SU-DHL-6 (cell line): ENCODE measurements around the gene TMEM18.

Experiments used
- H2AFZ ChIP-seq: fragments of 200-600 bp; sonication (generic); 2 replicates; pipeline ENCODE4 v1.6.1; 2014; ENCODE audit warnings: low read depth, mild to moderate bottlenecking, moderate library complexity, mixed read lengths, antibody characterized with exemption, low read length; ENCODE audit not compliant: severe bottlenecking
- H3F3A ChIP-seq: fragments of 200-600 bp; shearing (Covaris generic); 2 replicates; pipeline ENCODE4 v1.6.0; 2016; ENCODE audit warnings: antibody characterized with exemption, mild to moderate bottlenecking; ENCODE audit not compliant: insufficient read depth
- H3K27ac ChIP-seq: fragments of 200-600 bp; sonication (generic); 2 replicates; pipeline ENCODE4 v1.5.1; 2016; ENCODE audit warnings: low read depth, mild to moderate bottlenecking, low read length, moderate library complexity, mixed read lengths
- H3K27me3 ChIP-seq: fragments of 200-600 bp; sonication (generic), shearing (Covaris generic); 2 replicates; pipeline ENCODE4 v1.6.0; 2014; ENCODE audit warnings: mild to moderate bottlenecking, low read length
- H3K36me3 ChIP-seq: fragments of 200-600 bp; sonication (generic); 2 replicates; pipeline ENCODE4 v1.6.1; 2014; ENCODE audit warnings: mild to moderate bottlenecking, low read length, mixed read lengths
- H3K4me2 ChIP-seq: fragments of 300-600, 200-600 bp; shearing (Covaris generic), sonication (generic); 2 replicates; pipeline ENCODE4 v1.6.0; 2014; ENCODE audit warnings: low read length, low read depth, mild to moderate bottlenecking; ENCODE audit not compliant: poor library complexity, severe bottlenecking
- H3K4me3 ChIP-seq: fragments of 200-600 bp; sonication (generic); 2 replicates; pipeline ENCODE4 v1.5.1; 2014; ENCODE audit warnings: antibody characterized with exemption, low read length, mild to moderate bottlenecking, mixed read lengths; ENCODE audit not compliant: insufficient read depth, poor library complexity, severe bottlenecking
- H3K79me2 ChIP-seq: fragments of 200-600 bp; sonication (generic); 2 replicates; pipeline ENCODE4 v1.6.1; 2014; ENCODE audit warnings: mild to moderate bottlenecking, low read length, moderate library complexity; ENCODE audit not compliant: insufficient read depth
- H3K9ac ChIP-seq: fragments of 200-600 bp; sonication (generic); 2 replicates; pipeline ENCODE4 v1.7.0; 2014; ENCODE audit warnings: mild to moderate bottlenecking, low read length
- H3K9me2 ChIP-seq: fragments of 200-600 bp; sonication (generic); replicated peaks from 2 replicates; pipeline ENCODE4 v1.6.1; 2014; ENCODE audit warnings: low read length; ENCODE audit not compliant: insufficient read depth
- H3K9me3 ChIP-seq: fragments of 200-600 bp; sonication (generic); 2 replicates; pipeline ENCODE4 v1.6.1; 2014; ENCODE audit warnings: low read length, mixed read lengths; ENCODE audit not compliant: insufficient read depth
- H4K20me1 ChIP-seq: fragments of 200-600 bp; sonication (generic); 2 replicates; pipeline ENCODE4 v1.6.1; 2014; ENCODE audit warnings: low read depth, mild to moderate bottlenecking, antibody characterized with exemption, low read length, moderate library complexity, mixed read lengths
- CTCF ChIP-seq: fragments of 200-600 bp; sonication (generic); IDR thresholded peaks from one replicate; pipeline ENCODE4 v1.5.1; 2017; ENCODE audit warnings: antibody characterized with exemption, mild to moderate bottlenecking, low read length, moderate library complexity; ENCODE audit not compliant: insufficient read depth, poor library complexity, severe bottlenecking
- EZH2phosphoT487 ChIP-seq: fragments of 200-600 bp; sonication (generic), shearing (Covaris generic); conservative IDR thresholded peaks from 2 replicates; pipeline ENCODE4 v1.6.1; 2018; ENCODE audit warnings: mild to moderate bottlenecking, antibody characterized with exemption, low read length, moderate library complexity, mixed read lengths

TMEM18 gene

GRCh38 chr2:634636-635388, 42.4 kb downstream of the TMEM18 start:
- Histone ChIP-seq H3K9me3 (no peaks in the 10 kb centered on the region), H3K27me3 (no peaks in the 10 kb centered on the region; the same call in 1 of the 2 replicates), H3K4me3 (no peak overlapping the region), H3F3A (no peaks in the 10 kb centered on the region), H3K79me2 (no peaks in the 10 kb centered on the region), H3K27ac (no peak overlapping the region), H3K36me3 (no peaks in the 10 kb centered on the region), H2AFZ (no peak overlapping the region), H4K20me1 (no peaks in the 10 kb centered on the region), H3K4me2 (no peak overlapping the region), H3K9ac (no peak overlapping the region), H3K9me2 (no peaks in the 10 kb centered on the region)
- TF ChIP-seq EZH2phosphoT487 (no peak), CTCF (no peak)

- H3K9me2 ChIP-seq = no peaks in the 10 kb centered on the region
- no peak overlapping the region for H3K9ac ChIP-seq
- H3K79me2 ChIP-seq = no peaks in the 10 kb centered on the region
- TF ChIP-seq CTCF = no peak
- no peak for TF ChIP-seq EZH2phosphoT487
- no peaks in the 10 kb centered on the region for H4K20me1 ChIP-seq
- no peaks in the 10 kb centered on the region for H3K36me3 ChIP-seq
- no peaks in the 10 kb centered on the region for H3K9me3 ChIP-seq
- H3K4me2 ChIP-seq = no peak overlapping the region
- H3K27me3 ChIP-seq = no peaks in the 10 kb centered on the region; the same call in 1 of the 2 replicates
- H3F3A ChIP-seq = no peaks in the 10 kb centered on the region
- no peak overlapping the region for H2AFZ ChIP-seq
- no peak overlapping the region for H3K4me3 ChIP-seq
- no peak overlapping the region for H3K27ac ChIP-seq
These were observed 43.2 kb downstream of the TMEM18 start for GRCh38 chr2:634041-634440.

GRCh38 chr2:633371-633770, 43.8 kb downstream of the TMEM18 start:
- Histone ChIP-seq H3K4me3 (no peak overlapping the region), H3K9me2 (no peaks in the 10 kb centered on the region), H3K36me3 (no peaks in the 10 kb centered on the region), H2AFZ (no peak overlapping the region), H4K20me1 (no peaks in the 10 kb centered on the region), H3K4me2 (no peak overlapping the region), H3F3A (no peaks in the 10 kb centered on the region), H3K27ac (no peak overlapping the region), H3K9me3 (no peaks in the 10 kb centered on the region), H3K27me3 (no peaks in the 10 kb centered on the region; the same call in 1 of the 2 replicates), H3K9ac (no peak overlapping the region), H3K79me2 (no peaks in the 10 kb centered on the region)
- TF ChIP-seq CTCF = no peak
- TF ChIP-seq EZH2phosphoT487 = no peak
